OCI-LY3 (cell line): ENCODE measurements around the gene SMAD4.

Experiments
- H2AFZ ChIP-seq: fragments of 200-600, 300-600 bp; shearing (Covaris generic); 2 replicates; pipeline ENCODE4 v1.6.0; 2014; ENCODE audit warnings: antibody characterized with exemption, low read depth, low read length
- H3K27ac ChIP-seq: fragments of 200-600, 300-600 bp; sonication (generic); 2 replicates; pipeline ENCODE4 v1.5.1; 2014; ENCODE audit warnings: mild to moderate bottlenecking, low read length, moderate library complexity, mixed read lengths
- H3K27me3 ChIP-seq: fragments of 200-600, 300-600 bp; sonication (generic); 2 replicates; pipeline ENCODE4 v1.6.1; 2014; ENCODE audit warnings: low read depth, low read length, mixed read lengths
- H3K36me3 ChIP-seq: fragments of 200-600, 300-600 bp; sonication (generic); replicated peaks from 2 replicates; pipeline ENCODE3; 2014; ENCODE audit warnings: low read depth, low read length, mixed read lengths
- H3K4me1 ChIP-seq: fragments of 300-600, 200-600 bp; sonication (generic); 2 replicates; pipeline ENCODE4 v1.6.1; 2014; ENCODE audit warnings: low read length, mixed read lengths
- H3K4me2 ChIP-seq: fragments of 200-600, 300-600 bp; sonication (generic); 2 replicates; pipeline ENCODE4 v1.6.1; 2014; ENCODE audit warnings: low read length, mixed read lengths
- H3K4me3 ChIP-seq: fragments of 300-600, 200-600 bp; sonication (generic); 2 replicates; pipeline ENCODE4 v1.5.1; 2014; ENCODE audit warnings: antibody characterized with exemption, mild to moderate bottlenecking, low read length, moderate library complexity
- H3K79me2 ChIP-seq: fragments of 300-600, 200-600 bp; shearing (Covaris generic); 2 replicates; pipeline ENCODE4 v1.6.1; 2014; ENCODE audit warnings: mild to moderate bottlenecking, low read length, mixed read lengths
- H3K9ac ChIP-seq: fragments of 300-600, 200-600 bp; shearing (Covaris generic); 2 replicates; pipeline ENCODE4 v1.6.0; 2014; ENCODE audit warnings: mild to moderate bottlenecking, low read length, moderate library complexity
- H3K9me3 ChIP-seq: fragments of 200-600, 300-600 bp; shearing (Covaris generic); 2 replicates; pipeline ENCODE4 v1.6.1; 2014; ENCODE audit warnings: low read length, mixed read lengths; ENCODE audit not compliant: insufficient read depth
- H4K20me1 ChIP-seq: fragments of 200-600, 300-600 bp; sonication (generic); 2 replicates; pipeline ENCODE4 v1.6.1; 2016; ENCODE audit warnings: low read length, mixed read lengths; ENCODE audit not compliant: insufficient read depth
- EZH2phosphoT487 ChIP-seq: fragments of 200-600 bp; shearing (Covaris generic); IDR thresholded peaks from 2 replicates; pipeline ENCODE4 v1.6.1; 2018; ENCODE audit warnings: antibody characterized with exemption, mixed run types, low read depth
- TF ChIP-seq, protein P1 (sequence below): fragments of 200-600, 300-600 bp; sonication (generic); IDR thresholded peaks from 2 replicates; pipeline ENCODE4 v1.5.1; 2014; ENCODE audit warnings: antibody characterized with exemption, low read length, low read depth

SMAD4 gene

DNA sequence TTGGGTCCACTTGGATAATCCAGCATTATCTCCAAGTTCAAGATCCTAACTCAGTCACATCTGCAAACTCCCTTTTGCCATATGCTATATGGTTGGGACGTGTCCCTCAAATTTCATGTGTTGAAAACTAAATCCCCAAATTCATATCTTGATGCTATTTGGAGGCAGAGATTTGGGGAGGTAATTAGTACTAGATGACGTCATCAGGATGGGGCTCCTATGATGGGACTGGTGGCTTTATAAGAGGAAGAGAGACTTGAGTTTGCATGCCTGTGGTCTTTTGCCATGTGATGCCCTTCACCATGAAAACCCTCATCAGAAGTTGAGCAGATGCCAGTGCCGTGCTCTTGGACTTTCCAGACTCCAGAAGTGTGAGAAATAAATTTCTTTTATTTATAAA, 16.8 kb upstream of the SMAD4 start:
- no peak overlapping the region for H3K9ac ChIP-seq
- H3K4me3 ChIP-seq = no peak overlapping the region
- peaks cover 4% of the 10 kb centered on the region; the same call in 1 of the 2 replicates for H3K9me3 ChIP-seq
- H3K27me3 ChIP-seq = no peaks in the 10 kb centered on the region
- no peaks in the 10 kb centered on the region for H3K79me2 ChIP-seq
- no peak overlapping the region for H3K4me2 ChIP-seq
- TF ChIP-seq, protein P1, sequence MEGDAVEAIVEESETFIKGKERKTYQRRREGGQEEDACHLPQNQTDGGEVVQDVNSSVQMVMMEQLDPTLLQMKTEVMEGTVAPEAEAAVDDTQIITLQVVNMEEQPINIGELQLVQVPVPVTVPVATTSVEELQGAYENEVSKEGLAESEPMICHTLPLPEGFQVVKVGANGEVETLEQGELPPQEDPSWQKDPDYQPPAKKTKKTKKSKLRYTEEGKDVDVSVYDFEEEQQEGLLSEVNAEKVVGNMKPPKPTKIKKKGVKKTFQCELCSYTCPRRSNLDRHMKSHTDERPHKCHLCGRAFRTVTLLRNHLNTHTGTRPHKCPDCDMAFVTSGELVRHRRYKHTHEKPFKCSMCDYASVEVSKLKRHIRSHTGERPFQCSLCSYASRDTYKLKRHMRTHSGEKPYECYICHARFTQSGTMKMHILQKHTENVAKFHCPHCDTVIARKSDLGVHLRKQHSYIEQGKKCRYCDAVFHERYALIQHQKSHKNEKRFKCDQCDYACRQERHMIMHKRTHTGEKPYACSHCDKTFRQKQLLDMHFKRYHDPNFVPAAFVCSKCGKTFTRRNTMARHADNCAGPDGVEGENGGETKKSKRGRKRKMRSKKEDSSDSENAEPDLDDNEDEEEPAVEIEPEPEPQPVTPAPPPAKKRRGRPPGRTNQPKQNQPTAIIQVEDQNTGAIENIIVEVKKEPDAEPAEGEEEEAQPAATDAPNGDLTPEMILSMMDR = no peak
- TF ChIP-seq EZH2phosphoT487 = no peak
- no peak overlapping the region for H2AFZ ChIP-seq
- H3K36me3 ChIP-seq = peaks cover 12% of the 10 kb centered on the region
- H3K4me1 ChIP-seq = peaks cover 12% of the 10 kb centered on the region
- H3K27ac ChIP-seq = no peak overlapping the region
- no peaks in the 10 kb centered on the region for H4K20me1 ChIP-seq

DNA sequence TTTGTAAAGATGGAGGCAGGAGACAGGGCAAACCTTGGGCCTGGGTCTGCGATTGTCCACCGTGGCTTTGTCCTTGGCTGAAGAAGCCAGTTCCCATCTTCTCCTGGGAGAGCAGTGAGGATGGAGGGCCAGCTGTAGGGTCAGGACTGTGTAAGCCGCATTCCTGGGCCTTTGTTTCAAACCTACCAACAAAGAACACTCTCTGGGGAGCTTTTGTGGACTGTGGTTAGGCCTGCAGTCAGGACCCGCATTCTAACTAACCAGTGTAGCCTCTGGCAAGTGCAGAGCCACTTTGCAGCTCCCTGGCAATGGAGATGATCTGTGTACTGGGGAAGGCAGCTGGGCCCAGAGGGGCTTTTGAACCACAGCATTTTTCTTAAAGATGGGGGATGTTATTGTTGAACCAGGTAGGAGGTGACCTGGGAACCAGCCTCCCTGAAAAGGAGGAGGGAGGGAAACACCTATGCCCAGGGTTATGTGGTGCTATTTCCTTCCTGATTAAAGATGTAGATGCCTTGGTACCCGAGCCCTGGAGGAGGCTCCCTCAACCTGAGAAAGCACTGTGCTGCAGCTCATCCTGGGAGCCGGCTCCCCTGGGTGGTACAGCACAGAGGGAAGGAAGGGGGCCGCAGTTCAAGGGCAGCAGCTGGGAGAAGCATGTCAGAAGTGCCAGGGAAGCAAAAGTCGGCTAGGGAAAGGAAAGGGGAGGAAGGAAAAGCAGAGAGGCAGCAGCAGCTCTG, 12.7 kb upstream of the SMAD4 start:
- no peak overlapping the region for H3K9ac ChIP-seq
- H4K20me1 ChIP-seq = no peaks in the 10 kb centered on the region
- H3K9me3 ChIP-seq = peaks cover 4% of the 10 kb centered on the region; the same call in 1 of the 2 replicates
- no peak for TF ChIP-seq EZH2phosphoT487
- TF ChIP-seq, protein P1 = no peak
- H3K79me2 ChIP-seq = no peaks in the 10 kb centered on the region
- no peak overlapping the region for H3K4me2 ChIP-seq
- peaks cover 6% of the 10 kb centered on the region for H3K4me1 ChIP-seq
- peaks cover 21% of the 10 kb centered on the region for H3K36me3 ChIP-seq
- H3K4me3 ChIP-seq = no peak overlapping the region
- H3K27ac ChIP-seq = no peak overlapping the region
- H3K27me3 ChIP-seq = no peaks in the 10 kb centered on the region
- no peak overlapping the region for H2AFZ ChIP-seq

DNA sequence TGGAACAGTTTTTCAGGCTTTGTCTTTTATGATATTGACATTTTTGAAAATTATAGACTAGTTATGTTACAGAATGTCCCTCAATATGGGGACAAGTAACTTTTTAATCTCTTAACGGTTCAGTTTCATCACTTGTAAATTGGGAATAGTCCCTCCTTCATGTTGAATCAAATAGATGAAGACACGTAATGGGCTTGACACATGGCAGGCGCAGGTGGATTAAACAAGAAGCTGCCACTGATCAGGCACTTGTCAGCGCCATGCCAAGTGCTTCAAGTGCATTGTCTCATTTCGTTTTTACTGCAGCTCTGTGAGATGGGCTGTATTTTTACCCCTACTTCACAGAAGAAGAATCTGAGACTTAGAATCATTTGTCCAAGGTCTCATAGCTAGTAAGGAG, 9.5 kb upstream of the SMAD4 start:
- TF ChIP-seq, protein P1 = no peak
- no peak for TF ChIP-seq EZH2phosphoT487
- Histone ChIP-seq H3K9me3 (no peaks in the 10 kb centered on the region), H2AFZ (no peak overlapping the region), H3K4me3 (no peak overlapping the region), H3K27ac (no peak overlapping the region), H3K9ac (no peak overlapping the region), H3K4me2 (no peak overlapping the region), H3K36me3 (peaks cover 27% of the 10 kb centered on the region), H4K20me1 (no peaks in the 10 kb centered on the region), H3K4me1 (peaks cover 5% of the 10 kb centered on the region; the same call in 1 of the 2 replicates), H3K27me3 (no peaks in the 10 kb centered on the region), H3K79me2 (no peaks in the 10 kb centered on the region)

DNA sequence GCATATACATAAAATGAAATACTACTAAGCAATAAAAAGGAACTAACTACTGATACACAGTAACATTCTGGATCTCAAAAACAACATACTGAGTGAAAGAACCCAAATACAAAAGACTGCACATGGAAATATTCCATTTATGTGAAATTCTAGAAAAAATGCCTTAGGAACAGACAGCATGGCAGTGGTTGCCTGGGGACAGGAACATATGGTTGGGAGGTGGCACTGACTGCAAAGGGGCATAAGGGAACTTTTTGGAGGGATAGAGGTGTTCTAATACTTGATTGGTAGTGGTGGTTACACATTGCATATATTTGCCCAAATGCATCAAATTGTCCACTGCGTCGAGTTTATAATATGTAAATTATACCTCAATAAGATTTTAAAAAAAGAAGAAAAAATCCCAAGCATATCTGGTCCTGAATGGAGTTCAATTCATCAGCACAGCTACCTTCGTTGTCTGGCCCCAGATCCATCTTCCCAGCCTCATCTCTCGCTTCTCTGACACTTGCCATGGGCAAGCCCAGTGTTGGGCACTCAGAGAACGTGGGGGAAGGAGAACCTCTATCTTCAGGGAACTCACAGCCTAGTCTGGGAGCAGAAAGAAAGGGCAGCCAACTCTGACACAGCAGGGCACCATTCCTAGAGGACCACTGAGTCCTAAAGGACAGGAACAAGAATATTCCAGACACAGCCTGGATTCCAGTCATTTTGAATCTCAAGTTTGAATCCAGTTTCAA, 8.6 kb upstream of the SMAD4 start:
- Histone ChIP-seq H3K9me3 (no peaks in the 10 kb centered on the region), H2AFZ (no peak overlapping the region), H3K79me2 (no peaks in the 10 kb centered on the region), H3K27me3 (no peaks in the 10 kb centered on the region), H3K4me1 (peaks cover 5% of the 10 kb centered on the region; the same call in 1 of the 2 replicates), H3K9ac (no peak overlapping the region), H3K4me3 (no peak overlapping the region), H3K36me3 (peaks cover 35% of the 10 kb centered on the region), H3K4me2 (no peak overlapping the region), H3K27ac (no peak overlapping the region), H4K20me1 (no peaks in the 10 kb centered on the region)
- TF ChIP-seq EZH2phosphoT487 = no peak
- TF ChIP-seq, protein P1 = no peak
